GM21367 (cell line): ENCODE data around the gene CIZ1.

Source experiments
- ATAC-seq: cut with Tn5 transposase; IDR thresholded peaks from one replicate; pipeline ENCODE4 v1.9.1; 2021; ENCODE audit not compliant: unreplicated experiment

The CIZ1 gene

DNA sequence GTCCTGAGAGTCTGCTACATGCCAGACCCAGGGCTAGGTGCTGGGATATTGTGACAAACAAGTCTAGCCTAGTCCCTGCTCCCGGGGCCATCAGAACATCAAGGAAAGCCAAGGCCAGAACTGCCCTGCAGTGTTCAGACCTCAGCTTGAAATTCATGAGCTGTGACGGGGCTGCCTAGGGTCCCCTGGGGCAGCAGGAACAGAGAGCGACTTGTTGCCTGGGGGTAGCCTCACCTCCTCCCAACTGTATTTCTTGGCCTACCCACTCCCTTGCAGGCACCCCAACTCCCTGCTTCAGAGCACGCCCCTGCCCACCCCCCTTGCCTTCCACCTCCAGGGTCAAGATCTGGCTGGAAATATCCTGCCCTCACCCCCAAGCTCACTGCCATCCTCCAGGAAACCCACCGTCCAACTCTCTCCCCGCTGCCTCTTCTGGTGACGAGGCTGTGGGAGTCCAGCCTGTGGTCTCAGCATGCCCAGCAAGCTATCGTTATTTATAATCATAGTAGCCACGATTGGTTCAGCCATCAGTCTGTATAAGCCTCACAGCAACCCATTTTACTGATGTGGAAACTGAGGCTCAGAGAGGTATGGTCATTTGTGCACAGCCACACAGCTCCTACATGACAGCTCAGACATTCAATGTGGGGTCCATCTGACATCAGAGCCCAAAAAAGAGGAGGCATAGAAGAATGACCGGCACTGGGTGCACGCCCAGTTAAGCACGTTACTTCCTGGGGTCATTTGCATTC is 22.6 kb upstream of the CIZ1 start:
- no peak for ATAC-seq

DNA sequence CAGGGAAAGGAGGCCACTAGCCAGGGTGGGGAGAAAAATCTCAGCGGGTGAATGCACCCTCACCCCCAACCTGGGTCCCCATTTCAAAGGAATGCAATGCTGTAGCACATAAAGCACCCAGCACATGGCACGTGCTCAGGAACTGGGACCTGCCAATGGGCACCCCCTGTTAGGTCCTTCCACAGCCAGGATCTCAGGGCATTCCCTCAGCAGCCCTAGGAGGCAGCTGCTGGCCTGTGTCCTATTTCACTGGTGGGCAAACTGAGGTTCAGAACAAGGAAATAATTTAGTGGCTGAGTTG is 20.6 kb upstream of the CIZ1 start:
- no peak for ATAC-seq

DNA sequence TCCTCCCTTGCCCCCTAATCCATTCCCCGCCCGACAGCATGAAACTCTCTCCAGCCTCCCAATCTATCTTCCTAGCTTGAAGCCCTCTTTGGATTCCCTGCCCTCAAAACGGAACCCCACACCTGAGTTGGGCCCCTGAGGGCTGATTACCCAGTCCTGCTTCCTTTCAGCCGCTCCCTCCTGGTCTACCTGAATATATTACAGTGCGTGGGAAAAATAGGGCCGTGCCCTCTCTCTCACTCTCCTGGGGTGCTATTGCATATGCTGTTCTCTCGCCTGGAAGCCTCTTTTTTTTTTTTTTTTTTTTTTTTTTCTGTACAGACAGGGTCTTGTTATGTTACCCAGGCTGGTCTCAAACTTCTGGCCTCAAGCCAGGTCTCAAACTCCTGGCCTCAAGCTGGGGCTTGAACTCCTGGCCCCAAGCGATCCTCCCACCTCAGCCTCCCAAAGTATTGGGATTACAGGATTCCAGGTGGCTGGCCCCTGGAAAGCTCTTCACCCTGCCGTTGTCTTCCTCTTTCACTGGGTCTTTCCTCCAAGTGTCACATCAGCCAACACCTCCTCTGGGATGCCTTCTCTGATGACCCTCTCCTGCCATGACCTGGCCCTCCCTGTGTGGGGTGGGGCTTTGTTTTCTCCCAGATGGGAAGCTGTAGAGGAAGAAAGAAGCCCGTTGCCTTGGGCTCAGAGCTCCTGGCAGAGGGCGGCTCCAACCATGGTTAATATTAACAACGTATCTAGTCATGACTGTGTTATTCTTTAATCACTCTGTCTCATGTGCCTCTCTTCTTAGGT is 20.0 kb upstream of the CIZ1 start:
- no peak for ATAC-seq

DNA sequence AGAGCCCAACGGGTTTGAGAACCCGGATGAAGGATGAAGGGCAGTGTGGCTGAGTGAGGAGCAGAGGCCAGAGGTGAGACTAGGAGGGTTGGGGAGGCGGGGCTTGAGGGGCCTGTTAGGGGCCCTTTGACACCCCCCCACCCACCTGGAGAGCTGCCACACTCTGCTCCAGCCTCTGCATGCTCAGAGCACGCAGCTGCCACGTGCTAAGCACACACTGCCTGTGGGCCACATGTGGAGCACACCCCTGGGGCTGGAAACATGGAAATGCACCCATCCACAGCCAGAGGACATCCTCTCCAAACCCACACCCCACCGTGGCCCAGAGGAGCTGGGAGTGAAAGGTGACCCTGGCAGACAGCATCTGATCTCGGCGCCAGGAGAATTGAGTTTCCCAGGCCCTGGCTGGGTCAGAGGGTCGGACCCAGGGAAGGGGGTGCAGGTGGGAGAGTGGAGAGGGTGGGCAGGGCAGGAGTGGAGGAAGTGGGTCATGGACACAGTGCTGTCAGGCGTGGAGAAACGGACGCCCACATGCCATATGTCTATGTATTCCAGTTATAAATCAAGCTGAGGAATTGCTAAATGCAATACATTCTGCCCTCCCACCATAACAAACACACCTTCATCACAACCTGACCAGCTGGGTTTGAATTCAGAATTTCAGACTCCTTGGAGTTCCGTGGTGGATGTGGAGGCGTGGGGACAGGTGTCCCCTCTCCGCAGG is 17.7 kb upstream of the CIZ1 start:
- no peak for ATAC-seq

DNA sequence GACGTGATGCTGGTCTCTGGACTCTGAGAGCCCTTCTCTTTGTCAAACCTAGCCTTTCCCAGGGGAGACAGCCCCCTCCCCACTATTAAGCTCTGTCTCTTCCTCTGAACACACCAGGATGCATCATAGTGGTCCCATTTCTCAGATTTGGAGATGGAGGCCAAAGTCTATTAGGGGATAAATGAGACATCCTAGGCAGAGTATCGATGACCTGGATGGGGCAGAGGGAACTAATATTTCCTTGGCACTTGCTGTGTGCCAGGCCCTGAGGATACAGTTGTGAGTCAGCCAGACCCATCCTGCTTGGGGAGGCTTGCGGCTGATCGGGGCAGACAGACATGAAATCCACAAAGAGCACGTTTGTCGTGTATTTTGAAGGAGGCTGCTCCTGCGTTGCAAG is 17.0 kb upstream of the CIZ1 start:
- ATAC-seq = no peak

DNA sequence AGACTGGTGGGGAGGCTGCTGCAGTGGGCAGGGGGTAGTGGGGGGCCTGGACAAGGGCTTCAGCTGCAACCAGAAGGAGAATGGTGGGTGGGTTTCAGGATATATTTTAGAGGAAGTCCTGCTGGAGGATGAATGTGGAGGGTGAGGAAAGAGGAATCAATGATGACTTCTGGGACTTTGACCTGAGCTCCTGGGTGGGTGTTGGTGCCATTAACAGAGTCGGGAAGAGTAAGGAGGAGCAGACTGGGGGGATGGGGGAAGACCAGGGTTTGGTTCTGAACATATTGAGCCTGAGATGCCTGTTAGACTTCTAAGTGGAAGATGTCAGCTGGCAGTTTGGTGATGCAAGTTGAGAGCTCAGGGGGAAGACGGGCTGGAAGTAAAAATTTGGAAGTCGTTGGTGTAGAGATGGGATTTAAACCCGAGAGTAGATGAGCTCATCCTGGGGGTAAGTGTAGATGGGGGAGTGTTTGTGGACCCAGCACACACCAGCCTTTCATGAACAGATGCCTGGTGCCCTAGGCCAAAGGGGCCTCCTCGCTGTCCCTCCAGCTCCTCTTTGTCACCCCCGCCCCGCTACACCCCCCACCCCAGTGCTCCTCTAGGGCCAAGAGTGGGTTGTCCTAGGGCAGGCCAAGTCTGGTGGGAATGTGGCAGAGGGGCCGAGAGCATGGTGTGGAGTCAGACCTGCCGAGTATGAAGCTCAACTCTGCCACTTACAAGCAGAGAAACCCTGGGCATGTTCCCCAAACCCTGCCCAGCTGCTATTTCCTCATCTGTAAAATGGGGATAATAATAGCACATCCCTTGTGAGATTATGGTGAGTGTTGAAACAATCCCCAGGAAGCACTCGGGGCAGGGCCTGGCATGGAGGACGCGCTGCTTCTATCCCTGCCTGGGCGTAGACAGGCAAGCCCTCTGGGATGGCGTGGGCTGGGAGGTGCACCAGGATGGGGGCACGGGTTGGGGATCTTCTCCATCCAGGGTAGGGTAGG is 15.8 kb upstream of the CIZ1 start:
- no peak for ATAC-seq

DNA sequence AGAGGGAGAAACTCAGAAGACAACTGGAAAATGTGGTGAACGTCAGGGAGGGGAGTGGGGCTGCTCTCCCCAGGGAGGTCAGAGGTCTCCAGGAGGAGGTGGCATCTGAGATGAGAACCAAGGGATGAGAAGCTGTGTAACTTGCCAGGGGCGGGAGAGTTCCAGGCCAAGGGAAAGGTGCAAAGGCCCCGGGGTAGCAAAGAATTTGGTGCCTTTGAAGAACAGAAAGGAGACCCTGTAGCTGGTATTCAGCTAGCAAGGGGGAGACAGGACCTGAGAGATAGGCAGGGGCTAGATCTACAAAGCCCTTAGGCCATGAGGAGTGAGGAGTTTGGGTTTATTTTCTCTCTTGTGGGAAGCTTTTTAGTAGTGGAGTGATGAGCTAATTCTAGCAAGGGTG is 15.1 kb upstream of the CIZ1 start:
- no peak for ATAC-seq

DNA sequence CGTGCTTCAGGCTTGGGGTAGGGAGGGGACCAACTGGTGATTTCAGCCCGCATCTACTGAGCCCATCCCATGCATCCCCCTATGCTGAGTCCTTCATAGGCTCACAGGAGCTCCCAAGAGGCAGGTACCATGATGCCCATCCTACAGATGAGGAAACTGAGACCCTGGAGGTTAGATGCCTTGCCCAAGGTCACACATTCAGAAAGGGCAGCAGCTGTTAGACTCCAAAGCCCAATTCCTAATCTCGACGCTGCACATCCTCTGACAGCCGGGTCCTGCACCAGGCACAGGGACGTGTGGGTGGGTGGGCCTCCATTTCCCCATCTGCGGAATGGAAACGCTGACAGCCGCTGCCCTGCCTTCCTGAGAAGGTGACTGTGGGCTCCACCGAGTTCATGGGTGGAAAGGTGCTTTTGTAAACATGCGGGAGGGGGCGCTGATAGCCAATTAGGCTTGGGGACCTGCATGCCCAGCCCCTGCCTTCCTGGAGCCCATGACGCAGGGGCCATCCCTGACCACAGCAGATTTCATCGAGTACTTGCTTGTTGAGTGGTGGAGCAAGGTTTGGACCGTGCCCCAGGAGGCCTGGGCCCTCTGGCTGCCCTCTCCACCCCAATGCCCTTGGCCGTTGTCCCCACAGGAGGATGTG is 14.0 kb upstream of the CIZ1 start:
- no peak for ATAC-seq

DNA sequence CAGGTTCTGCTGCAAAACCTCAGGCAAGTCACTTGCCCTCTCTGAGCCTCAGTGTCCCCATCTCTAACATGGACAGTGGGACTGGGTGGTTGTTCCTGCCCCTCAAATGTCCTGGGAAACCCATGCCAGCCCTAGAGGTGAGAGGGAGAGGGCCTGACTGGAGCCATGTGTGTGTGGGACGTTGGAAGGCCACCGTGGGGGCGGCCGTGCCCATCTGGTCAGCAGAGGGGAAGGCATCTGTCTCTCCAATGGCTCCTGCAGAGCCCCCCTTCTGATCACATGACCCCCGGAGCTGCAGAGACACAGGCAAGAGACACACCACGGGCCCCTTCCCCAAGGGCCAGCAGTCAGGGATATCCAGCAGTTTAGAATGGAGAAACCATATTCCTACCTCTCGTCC is 13.5 kb upstream of the CIZ1 start:
- ATAC-seq = no peak

DNA sequence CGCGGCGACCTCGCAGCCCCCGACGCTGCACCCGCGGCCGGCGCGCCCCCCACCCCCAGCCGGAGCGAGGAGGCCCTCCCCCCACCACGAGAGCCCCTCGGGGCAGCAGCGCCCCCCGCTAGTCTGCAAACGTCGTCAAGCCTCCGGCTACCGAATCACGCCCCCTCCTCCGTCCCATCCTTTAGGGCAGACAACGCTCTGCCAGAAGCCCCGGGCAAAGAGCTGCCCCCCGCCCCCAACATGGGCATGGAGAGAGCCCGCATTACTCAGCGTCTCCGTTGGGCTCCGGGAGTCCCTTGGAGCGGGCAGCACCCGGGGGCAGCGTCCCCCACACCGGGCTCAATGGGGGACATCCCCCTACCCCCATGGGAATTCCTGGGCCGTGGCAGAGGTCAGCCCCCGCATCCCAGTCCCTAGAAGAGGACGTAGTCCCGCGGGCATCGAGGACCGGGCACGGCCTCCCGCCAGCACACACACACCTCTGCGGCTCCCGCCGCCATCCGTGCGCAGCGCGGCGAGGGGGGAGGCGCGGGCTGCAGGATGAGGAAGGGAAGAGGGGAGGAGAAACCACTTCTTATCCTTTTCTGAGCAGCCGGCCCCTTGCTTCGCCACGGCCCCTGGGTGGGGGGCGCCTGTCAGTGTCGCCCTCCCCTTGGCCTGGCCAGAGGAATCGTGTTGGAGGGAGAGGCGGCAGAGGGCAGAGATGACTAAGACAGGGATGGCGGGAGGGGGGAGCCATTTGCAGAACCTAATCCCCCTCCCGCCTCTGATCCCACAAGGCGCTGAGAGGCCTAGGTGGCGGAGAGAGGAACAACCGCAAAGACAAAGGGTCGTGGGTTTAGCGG is 12.6 kb upstream of the CIZ1 start:
- ATAC-seq = no peak

DNA sequence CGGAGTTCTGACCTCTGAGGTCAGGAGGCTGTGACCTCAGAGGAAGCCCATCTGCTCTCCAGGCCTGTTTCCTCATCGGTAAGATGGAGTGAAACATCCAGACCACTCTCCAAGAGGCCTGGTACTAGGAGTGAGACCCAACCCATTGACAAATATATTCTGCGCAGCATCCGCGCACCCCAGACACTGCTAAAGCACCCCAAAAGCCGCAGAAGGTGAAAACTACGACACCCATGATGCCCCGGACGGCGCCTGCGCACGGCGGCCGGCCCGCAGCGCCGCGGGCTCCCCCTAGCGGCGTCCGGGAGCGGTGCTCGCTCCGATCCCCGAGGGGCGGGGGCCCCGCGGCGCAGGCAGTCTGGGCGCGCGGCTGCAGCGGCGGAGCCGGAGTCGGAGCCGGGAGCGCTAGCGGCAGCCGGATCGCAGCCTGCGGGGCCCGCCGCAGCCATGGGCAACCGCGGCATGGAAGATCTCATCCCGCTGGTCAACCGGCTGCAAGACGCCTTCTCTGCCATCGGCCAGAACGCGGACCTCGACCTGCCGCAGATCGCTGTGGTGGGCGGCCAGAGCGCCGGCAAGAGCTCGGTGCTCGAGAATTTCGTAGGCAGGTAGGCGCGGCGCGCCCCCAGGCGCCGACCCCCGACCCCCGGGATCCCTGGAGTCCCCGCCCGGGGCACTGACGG is 11.8 kb upstream of the CIZ1 start, which contains the start of gene DNM1:
DNM1 (plus strand) TSS at position 356 of the 683 bp plus-strand sequence; CDS start at position 448, 92 bp downstream.
- peak; percentile 60 for ATAC-seq

DNA sequence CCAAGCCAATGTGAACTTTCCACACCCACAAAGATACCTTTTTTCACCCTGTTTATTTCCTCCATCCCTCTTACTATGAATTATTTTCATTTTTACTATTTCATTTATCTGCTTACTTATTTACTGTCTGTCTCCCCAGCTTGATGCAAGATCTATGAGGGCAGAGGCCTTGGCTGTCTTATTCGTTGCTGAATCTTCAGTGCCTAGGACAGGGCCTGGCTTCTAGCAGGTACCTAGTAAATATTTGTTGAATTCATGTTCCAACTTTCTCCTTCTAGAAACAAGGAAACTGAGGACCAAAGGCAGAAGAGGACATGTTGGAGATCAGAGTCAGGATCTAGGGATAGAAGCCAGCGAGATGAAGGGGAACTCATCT is 11.3 kb upstream of the CIZ1 start:
- no peak for ATAC-seq

DNA sequence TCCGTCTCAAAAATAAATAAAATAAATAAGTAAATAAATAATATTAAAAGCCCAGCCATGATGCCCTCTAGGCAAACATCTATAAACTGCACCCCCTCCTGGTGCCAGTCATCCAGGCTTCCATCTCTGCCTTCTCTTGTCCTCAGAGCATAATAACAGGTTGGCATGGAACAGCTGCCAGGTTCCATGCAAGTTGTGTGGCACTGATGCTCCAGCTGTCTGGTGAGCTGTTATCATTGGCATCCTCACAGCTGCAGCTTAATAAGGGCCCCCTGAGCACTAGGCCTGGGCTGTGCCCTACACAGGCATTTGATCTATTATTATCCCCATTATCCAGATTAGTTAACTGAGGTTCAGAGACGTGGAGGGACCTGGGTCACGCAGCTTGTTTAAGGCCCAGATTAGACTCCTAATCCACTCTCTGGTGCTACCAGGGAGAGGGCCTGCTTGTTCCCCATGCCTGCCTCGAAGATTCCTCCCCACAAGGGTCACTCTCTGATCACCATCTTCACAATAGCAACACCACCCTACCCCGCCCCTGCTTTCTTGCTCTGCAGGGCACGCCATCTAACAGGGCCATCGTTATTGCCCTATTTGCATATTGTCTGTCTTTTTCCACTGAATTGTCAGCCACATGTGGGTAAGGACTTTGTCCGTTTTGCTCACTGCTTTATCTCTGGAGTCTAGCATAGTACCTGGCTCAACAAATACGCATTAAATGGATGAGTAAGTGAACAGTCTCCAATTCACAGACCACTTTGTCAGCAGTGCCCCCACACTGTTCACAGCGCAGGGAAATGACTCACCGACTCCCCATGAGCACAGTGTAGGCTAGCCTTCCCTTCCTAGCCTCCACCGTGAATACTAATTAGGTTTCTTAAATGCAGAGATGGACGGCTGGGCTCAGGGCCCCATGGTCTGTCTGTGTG is 10.3 kb upstream of the CIZ1 start:
- ATAC-seq = no peak

DNA sequence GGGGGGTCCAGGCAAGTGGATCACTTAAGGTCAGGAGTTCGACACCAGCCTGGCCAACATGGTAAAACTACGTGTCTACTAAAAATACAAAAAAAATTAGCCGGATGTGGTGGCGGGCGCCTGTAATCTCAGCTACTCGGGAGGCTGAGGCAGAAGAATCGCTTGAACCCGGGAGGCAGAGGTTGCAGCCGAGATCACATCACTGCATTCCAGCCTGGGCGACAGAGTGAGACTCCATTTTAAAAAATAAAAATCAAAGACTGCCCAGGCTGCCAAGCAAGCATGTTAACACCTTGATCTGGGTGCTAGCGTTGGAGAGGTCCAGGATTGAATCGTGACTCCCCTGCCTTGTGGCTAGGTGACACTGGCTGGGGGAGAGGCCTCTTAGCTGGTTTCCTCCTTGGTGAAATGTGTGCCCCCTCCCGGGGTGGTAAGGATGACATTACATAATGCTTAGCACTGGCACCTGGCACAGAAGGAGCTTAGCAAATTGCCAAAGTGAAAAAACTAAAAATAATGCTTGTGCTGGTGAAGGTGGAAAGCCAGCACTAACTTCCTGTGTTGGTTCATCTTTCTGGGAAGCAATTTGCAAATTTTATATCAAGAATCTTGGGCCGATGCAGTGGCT is 2.2 kb upstream of the CIZ1 start:
- ATAC-seq = no peak

DNA sequence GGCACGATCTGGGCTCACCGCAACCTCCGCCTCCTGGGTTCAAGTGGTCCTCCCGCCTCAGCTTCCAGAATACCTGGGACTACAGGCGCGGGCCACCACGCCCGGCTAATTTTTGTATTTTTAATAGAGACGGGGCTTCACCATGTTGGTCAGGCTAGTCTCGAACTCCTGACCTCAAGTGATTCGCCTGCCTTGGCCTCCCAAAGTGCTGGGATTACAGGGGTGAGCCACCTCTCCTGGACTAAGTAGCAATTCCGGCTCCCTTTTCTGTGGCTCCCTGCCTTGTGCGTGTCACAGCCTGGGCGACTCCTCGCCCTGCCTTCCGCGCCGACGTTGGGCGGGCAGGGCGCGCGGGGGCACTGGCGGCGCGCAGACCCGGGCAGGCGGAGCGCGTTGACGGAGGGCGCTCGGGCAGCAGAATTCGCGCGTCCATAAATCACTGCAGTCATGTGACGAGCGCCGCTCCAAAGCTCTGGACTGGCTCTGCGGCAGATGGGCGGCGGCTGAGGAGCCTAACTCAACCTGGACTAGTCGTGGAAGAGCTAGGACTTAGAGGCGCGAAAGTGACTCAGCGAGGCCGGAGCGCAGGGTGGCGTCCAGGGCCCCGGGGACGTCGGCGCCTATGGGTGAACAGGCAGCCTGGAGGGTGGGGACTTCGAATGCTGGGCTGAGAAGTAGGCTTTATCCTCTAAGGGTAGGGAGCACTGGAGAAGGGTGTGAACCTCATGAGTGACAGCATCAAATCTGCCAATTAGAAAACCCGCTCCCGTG is 1.4 kb upstream of the CIZ1 start:
- no peak for ATAC-seq
